ENCODE measurements around the gene LIPT2.

- TF ChIP-seq CTCF (IDR thresholded peaks at IDR 0.05) (no peak), ZFX (IDR thresholded peaks at IDR 0.05; ENCODE audit: borderline replicate concordance) (no peak)
Measured at GRCh38 chr11:74460481-74461154, 32.9 kb downstream of the LIPT2 start.
